DND-41 (cell line): ENCODE measurements around the gene DUSP10.

Source experiments
- ATAC-seq: fragments of 200-7000 bp; cut with Tn5 transposase; 3 replicates; pipeline ENCODE4 v1.9.1; 2021; ENCODE audit warnings: low read depth; ENCODE audit not compliant: insufficient read depth
- DNase-seq: peaks from one replicate; pipeline ENCODE4 v3.0.0-alpha.2; 2020
- H2AFZ ChIP-seq: 2 replicates; pipeline ENCODE4 v1.6.0; 2012; ENCODE audit warnings: low read depth, low read length
- H3K27ac ChIP-seq: 2 replicates; pipeline ENCODE4 v1.5.1; 2012; ENCODE audit warnings: low read length, inconsistent platforms
- H3K27me3 ChIP-seq: fragments of 200-600 bp; sonication (generic); 2 replicates; pipeline ENCODE4 v1.6.0; 2012; ENCODE audit warnings: low read length, mild to moderate bottlenecking, inconsistent platforms; ENCODE audit not compliant: insufficient read depth, poor library complexity
- H3K36me3 ChIP-seq: 2 replicates; pipeline ENCODE4 v1.5.1; 2012; ENCODE audit warnings: low read length, inconsistent platforms; ENCODE audit not compliant: insufficient read depth
- H3K4me1 ChIP-seq: 2 replicates; pipeline ENCODE4 v1.5.1; 2012; ENCODE audit warnings: mild to moderate bottlenecking, low read length; ENCODE audit not compliant: insufficient read depth
- H3K4me2 ChIP-seq: 2 replicates; pipeline ENCODE4 v1.6.0; 2012; ENCODE audit warnings: mild to moderate bottlenecking, moderate library complexity, low read length, inconsistent platforms; ENCODE audit not compliant: insufficient read depth
- H3K4me3 ChIP-seq, 2 experiments: fragments of 200-600 bp in 1 of 2; shearing (Covaris generic) in 1 of 2; 2 replicates each; pipeline ENCODE4 v1.5.1; 2012 to 2016; ENCODE audit warnings: inconsistent platforms in 2 of 2, low read length in 2 of 2, mild to moderate bottlenecking in 2 of 2, low read depth in 1 of 2, moderate library complexity in 1 of 2
- H3K79me2 ChIP-seq: 2 replicates; pipeline ENCODE4 v1.6.0; 2012; ENCODE audit warnings: low read length, inconsistent platforms; ENCODE audit not compliant: insufficient read depth
- H3K9ac ChIP-seq: 2 replicates; pipeline ENCODE4 v1.6.0; 2012; ENCODE audit warnings: low read depth, mild to moderate bottlenecking, inconsistent platforms, low read length, moderate library complexity
- H3K9me3 ChIP-seq: 2 replicates; pipeline ENCODE4 v1.5.1; 2012; ENCODE audit warnings: low read length, moderate library complexity, mild to moderate bottlenecking, inconsistent platforms; ENCODE audit not compliant: insufficient read depth, severe bottlenecking
- H4K20me1 ChIP-seq: 2 replicates; pipeline ENCODE4 v1.6.0; 2012; ENCODE audit warnings: low read length; ENCODE audit not compliant: insufficient read depth
- EZH2 ChIP-seq: IDR thresholded peaks from 3 replicates; pipeline ENCODE4 v1.6.1; 2012; ENCODE audit warnings: borderline replicate concordance, low read depth, mild to moderate bottlenecking, moderate library complexity, low read length, inconsistent platforms; ENCODE audit not compliant: severe bottlenecking
- TF ChIP-seq, protein P1 (sequence below): IDR thresholded peaks from 2 replicates; pipeline ENCODE4 v1.5.1; 2012; ENCODE audit warnings: borderline replicate concordance, low read length, moderate library complexity, mild to moderate bottlenecking; ENCODE audit not compliant: poor library complexity, severe bottlenecking; ENCODE audit errors: extremely low read depth

Gene DUSP10

DNA sequence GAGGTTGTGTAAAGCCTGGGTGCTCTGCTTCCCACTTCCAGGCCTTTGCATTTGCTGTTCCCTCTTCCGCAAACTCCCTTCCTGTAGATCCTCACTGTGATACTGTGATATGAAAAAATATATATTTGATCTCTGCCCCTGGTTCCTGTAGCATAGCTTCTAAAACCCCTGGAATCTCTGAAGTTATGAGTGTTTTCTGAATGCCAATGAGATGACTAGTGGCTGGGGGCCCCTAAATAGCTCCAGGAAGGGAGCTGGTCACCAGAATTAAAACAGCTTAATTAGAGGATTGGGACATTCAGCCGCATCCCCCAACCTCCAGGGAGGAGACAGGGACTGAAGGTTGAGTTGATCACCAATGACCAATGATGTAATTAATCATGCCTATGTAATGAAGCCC is 21.9 kb downstream of the DUSP10 start:
- Histone ChIP-seq H3K36me3 (peaks cover 9% of the 10 kb centered on the region; the same call in 1 of the 2 replicates), H3K4me2 (no peak overlapping the region)

DNA sequence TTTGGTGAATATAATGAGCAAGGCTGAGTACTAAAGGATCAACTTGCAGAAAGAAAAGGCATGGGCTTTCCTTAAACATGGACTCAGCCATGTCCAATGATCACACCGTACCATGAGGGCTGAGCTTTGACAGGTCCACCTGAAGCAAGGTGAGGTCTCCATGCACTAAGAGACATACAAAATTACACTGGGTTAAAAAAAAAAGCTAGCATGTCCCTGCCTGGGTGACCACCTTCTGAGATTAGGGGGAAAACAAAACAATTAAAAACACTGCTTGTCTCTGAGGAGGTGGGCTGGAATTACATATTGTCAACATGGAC is 22.7 kb downstream of the DUSP10 start:
- no peak overlapping the region for H3K4me3 ChIP-seq
- H2AFZ ChIP-seq = no peak overlapping the region
- H3K4me1 ChIP-seq = peaks cover 7% of the 10 kb centered on the region
- ATAC-seq = no peak
- H3K27ac ChIP-seq = no peak overlapping the region
- H4K20me1 ChIP-seq = no peaks in the 10 kb centered on the region
- peaks cover 9% of the 10 kb centered on the region; the same call in 1 of the 2 replicates for H3K36me3 ChIP-seq
- DNase-seq = no peak
- H3K79me2 ChIP-seq = no peaks in the 10 kb centered on the region; the same call in 1 of the 2 replicates
- H3K9me3 ChIP-seq = peaks cover 11% of the 10 kb centered on the region
- TF ChIP-seq EZH2 = no peak
- TF ChIP-seq, protein P1, sequence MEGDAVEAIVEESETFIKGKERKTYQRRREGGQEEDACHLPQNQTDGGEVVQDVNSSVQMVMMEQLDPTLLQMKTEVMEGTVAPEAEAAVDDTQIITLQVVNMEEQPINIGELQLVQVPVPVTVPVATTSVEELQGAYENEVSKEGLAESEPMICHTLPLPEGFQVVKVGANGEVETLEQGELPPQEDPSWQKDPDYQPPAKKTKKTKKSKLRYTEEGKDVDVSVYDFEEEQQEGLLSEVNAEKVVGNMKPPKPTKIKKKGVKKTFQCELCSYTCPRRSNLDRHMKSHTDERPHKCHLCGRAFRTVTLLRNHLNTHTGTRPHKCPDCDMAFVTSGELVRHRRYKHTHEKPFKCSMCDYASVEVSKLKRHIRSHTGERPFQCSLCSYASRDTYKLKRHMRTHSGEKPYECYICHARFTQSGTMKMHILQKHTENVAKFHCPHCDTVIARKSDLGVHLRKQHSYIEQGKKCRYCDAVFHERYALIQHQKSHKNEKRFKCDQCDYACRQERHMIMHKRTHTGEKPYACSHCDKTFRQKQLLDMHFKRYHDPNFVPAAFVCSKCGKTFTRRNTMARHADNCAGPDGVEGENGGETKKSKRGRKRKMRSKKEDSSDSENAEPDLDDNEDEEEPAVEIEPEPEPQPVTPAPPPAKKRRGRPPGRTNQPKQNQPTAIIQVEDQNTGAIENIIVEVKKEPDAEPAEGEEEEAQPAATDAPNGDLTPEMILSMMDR = no peak
- no peak overlapping the region for H3K4me2 ChIP-seq
- H3K9ac ChIP-seq = no peak overlapping the region
- H3K27me3 ChIP-seq = no peaks in the 10 kb centered on the region

More for the DNA sequence above, 21.9 kb downstream of the DUSP10 start:
- Histone ChIP-seq H3K27ac (no peak overlapping the region), H3K9me3 (peaks cover 11% of the 10 kb centered on the region), H3K4me1 (no peaks in the 10 kb centered on the region), H3K4me3 (no peak overlapping the region), H3K27me3 (no peaks in the 10 kb centered on the region), H2AFZ (no peak overlapping the region), H3K9ac (no peak overlapping the region), H3K79me2 (no peaks in the 10 kb centered on the region; the same call in 1 of the 2 replicates), H4K20me1 (no peaks in the 10 kb centered on the region)
- DNase-seq (no peak), ATAC-seq (no peak)
- TF ChIP-seq, protein P1 = no peak
- TF ChIP-seq EZH2 = no peak

DNA sequence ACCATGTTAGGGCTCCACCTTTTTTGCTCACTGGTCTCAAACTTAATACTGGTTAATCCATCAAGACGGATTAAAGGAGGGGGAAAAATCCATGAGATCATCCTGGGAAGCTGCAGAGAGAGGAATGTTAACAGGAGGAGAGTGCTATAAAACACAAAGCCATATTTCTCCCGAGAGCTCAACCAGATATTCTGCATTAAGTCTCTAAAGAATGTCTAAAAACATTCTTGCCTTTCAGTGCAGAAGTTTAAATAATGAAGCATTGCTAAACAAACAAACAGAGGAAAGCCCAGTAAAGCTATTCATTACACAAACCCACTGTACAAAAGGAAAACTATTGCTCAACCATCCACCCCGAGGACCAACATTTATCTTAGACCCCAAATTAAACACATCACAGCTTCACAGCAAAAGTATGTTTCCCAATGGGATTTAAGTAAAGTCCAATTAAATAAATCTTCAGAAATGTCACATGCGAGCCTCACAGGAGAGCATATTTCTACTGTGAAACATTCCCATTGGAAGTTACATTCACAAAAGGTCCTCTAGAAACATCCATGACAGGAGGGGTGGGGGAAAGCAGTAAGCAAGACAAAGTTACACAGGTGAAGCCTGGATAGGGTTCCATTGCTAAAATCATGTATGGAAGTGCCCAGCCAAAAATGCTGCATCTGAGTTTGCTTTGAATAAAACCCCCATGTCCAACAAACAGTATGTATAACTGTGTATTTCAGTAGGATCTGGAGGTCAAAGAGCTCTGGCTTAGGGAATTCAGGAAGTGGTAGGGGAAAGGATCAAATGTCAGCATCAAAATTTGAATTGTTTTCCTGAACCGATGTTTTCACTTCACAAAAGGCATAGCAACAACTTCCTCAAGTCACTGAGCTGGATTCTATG is 23.3 kb downstream of the DUSP10 start:
- peaks cover 6% of the 10 kb centered on the region for H3K9me3 ChIP-seq
- no peak overlapping the region for H2AFZ ChIP-seq
- peaks cover 4% of the 10 kb centered on the region; the same call in 1 of the 2 replicates for H3K36me3 ChIP-seq
- DNase-seq (no peak), ATAC-seq (no peak)
- H3K79me2 ChIP-seq = no peaks in the 10 kb centered on the region; the same call in 1 of the 2 replicates
- H3K4me1 ChIP-seq = peaks cover 14% of the 10 kb centered on the region
- H3K4me2 ChIP-seq = no peak overlapping the region
- H3K27ac ChIP-seq = no peak overlapping the region
- no peaks in the 10 kb centered on the region for H3K27me3 ChIP-seq
- no peak overlapping the region for H3K4me3 ChIP-seq
- no peak for TF ChIP-seq EZH2
- TF ChIP-seq, protein P1 = no peak
- no peak overlapping the region for H3K9ac ChIP-seq
- H4K20me1 ChIP-seq = no peaks in the 10 kb centered on the region
